Stimulated activated CD4-positive, alpha-beta T cell treated with anti-CD3 and anti-CD28 coated beads, Interleukin-4, amount 100 ng/mL, for 24 hours (primary cell): ENCODE data around the gene ADAMTS15.

Source experiments
- DNase-seq: peaks from one replicate; pipeline ENCODE4 v3.0.0-alpha.2; 2020

ADAMTS15 gene

GRCh38 chr11:130420478-130421198 is 27.8 kb upstream of the ADAMTS15 start:
- DNase-seq, result no peak

- no peak for DNase-seq
These were observed 27.3 kb upstream of the ADAMTS15 start for GRCh38 chr11:130421199-130421585.

GRCh38 chr11:130421697-130422096 is 26.7 kb upstream of the ADAMTS15 start:
- DNase-seq, result no peak

GRCh38 chr11:130422251-130422995 is 26.0 kb upstream of the ADAMTS15 start:
- DNase-seq, result no peak

- DNase-seq, result no peak
These were observed 24.8 kb upstream of the ADAMTS15 start for GRCh38 chr11:130423541-130424142.

GRCh38 chr11:130424613-130425140 is 23.8 kb upstream of the ADAMTS15 start:
- DNase-seq, result no peak

- DNase-seq, result no peak
These were observed 23.3 kb upstream of the ADAMTS15 start for GRCh38 chr11:130425156-130425555.

- DNase-seq, result no peak
These were observed 22.1 kb upstream of the ADAMTS15 start for GRCh38 chr11:130426223-130426836.

- no peak for DNase-seq
These were observed 21.6 kb upstream of the ADAMTS15 start for GRCh38 chr11:130426837-130427341.

- DNase-seq, result no peak
These were observed 20.7 kb upstream of the ADAMTS15 start for GRCh38 chr11:130427581-130428315.

- no peak for DNase-seq
These were observed 19.9 kb upstream of the ADAMTS15 start, which contains the start of gene ADAMTS8 for GRCh38 chr11:130428316-130429119. ADAMTS8 (minus strand) TSS chr11:130428609; CDS start chr11:130428286, 323 bp downstream.

- DNase-seq, result no peak
These were observed 19.2 kb upstream of the ADAMTS15 start for GRCh38 chr11:130429120-130429681.

GRCh38 chr11:130429983-130430382 is 18.5 kb upstream of the ADAMTS15 start:
- DNase-seq, result no peak

GRCh38 chr11:130431331-130431773 is 17.1 kb upstream of the ADAMTS15 start:
- DNase-seq, result peak; percentile 72

- no peak for DNase-seq
These were observed 16.6 kb upstream of the ADAMTS15 start for GRCh38 chr11:130431801-130432200.

- DNase-seq, result no peak
These were observed 15.1 kb upstream of the ADAMTS15 start for GRCh38 chr11:130433357-130433756.

- peak; percentile 67 for DNase-seq
These were observed 13.8 kb upstream of the ADAMTS15 start for GRCh38 chr11:130434521-130435223.

- no peak for DNase-seq
These were observed 12.8 kb upstream of the ADAMTS15 start for GRCh38 chr11:130435671-130436070.

GRCh38 chr11:130436171-130436570 is 12.3 kb upstream of the ADAMTS15 start:
- no peak for DNase-seq

GRCh38 chr11:130437848-130438247 is 10.6 kb upstream of the ADAMTS15 start:
- DNase-seq, result no peak
